Activated naive CD4-positive, alpha-beta T cell treated with Interleukin-2 at 50 U/mL for 16 hours (primary cell): Measurements from ENCODE around the gene DHPS.
"Not testable (repeated sequence)": the region's sequence is repeated elsewhere in the genome, so short reads cannot be mapped to it uniquely, and the experiment has no call there.

Experiments
- DNase-seq: peaks from one replicate; pipeline ENCODE4 v3.0.0-alpha.2; 2020

DHPS gene

DNA sequence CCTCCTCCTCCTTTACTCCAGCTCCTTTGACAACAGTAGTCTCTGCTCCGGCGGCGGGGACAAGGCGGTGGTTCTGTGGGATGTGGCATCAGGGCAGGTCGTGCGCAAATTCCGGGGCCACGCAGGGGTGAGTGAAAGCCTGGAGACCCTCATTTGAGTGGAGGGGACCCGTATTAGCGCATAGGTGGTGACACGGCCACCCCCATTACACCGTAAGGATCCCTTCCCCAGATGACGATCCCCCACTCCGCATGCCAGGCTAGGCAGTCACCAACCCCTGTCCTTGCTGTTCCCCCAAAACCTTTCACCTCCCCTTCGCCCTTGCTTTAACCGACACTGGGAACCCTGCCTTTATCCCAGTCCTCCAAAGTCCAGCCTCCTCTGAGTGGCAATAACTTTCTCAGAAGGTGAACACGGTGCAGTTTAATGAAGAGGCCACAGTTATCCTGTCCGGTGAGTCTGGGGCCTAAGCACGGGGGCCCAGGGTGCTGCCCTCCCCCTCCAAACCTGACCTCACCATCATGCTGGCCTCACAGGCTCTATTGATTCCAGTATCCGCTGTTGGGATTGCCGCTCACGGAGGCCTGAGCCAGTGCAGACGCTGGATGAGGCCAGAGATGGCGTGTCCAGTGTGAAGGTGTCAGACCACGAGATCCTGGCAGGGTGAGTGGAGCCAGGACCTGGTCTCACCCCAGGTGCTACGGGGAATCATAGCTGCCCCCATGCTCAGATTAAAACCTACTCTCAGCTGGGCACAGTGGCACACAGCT is 11.3 kb downstream of the DHPS start:
- DNase-seq, result no peak

DNA sequence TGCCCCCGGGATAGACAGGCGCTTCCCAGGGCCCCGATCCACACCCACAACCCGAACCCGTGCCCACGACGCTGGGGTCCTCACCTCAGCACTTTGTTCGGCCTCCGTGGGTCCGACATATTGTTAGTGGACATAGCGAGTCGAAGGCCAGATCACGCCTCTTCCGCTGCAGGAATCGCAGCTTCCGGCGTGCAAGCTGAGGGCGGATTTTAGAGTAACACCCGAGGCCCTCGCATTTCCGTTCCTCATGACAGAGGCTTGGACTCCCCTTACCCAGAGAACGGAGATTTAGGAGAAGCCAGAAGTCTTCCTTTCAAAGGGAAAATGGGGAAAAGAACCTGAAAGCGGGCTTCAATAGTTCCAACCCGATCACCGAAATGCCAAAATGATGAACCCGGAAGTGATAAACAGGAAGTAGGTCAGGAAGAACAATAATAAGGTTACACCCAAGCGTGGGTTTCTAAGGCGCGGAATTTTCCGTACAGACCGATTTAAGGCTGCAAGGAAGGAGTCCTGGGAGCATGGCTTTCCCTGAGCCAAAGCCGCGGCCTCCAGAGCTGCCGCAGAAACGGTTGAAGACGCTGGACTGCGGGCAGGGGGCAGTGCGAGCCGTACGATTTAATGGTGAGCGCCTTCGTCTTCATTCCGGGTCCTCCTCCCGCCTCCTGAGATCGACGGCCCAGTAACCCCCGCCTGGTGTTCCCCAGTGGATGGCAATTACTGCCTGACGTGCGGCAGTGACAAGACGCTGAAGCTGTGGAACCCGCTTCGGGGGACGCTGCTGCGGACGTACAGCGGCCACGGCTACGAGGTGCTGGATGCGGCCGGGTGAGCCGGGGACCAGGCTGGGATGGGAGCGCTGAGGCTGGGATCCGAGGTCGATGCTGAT is 12.2 kb downstream of the DHPS start:
- peak; percentile 79 for DNase-seq

GRCh38 chr19:12668932-12669269 is 12.8 kb downstream of the DHPS start:
- DNase-seq, result peak; percentile 74

- DNase-seq, result no peak
Measured at GRCh38 chr19:12668346-12668745, 13.3 kb downstream of the DHPS start.

- no peak for DNase-seq
Measured at GRCh38 chr19:12667731-12668302, 13.9 kb downstream of the DHPS start.

DNA sequence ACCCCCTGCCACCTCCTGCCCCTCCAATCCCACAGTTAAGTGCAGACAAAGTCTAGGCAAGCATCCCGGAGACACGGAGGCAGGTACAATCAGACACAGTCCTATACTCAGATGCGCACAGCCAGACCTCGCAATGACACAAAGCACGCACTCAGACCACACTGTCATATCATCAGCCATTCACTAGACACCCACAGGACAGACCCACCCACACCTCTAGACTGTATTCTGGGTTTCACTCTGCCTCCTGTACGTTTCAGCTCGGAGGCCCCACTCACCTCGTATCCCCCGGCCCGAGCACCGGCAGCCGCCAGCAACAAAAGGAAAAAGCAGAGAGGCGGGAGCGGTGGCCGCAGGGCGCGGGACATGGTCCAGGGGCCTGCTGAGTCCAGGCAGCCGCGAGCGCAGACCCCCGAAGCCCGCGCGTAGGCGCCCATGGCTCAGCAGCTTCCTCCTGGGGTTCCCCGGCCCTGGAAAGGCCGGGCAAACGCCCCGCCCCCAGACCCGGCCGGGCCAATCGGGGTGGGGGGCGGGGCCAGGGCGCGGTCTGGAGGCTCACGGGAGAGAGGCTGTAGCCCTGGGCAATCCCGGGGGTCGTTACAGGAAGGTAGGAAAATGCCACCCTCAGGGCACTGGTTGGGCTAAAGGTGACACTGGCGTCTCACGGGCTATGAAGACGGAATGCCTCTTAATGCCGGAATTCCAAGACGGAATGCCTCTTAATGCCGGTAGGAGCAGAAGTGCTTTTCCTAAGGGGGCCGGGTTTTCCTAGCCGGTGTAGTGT is 15.2 kb downstream of the DHPS start, which contains the start of the genes MAN2B1 and WDR83:
TSS of gene MAN2B1 (minus strand) at position 478 of the 784 bp plus-strand sequence. CDS start at position 437, 41 bp downstream.
TSS of gene WDR83 (plus strand) at position 543 of the 784 bp plus-strand sequence. CDS start 2,984 bp downstream, outside the sequence.
- peak; percentile 84 for DNase-seq

DNA sequence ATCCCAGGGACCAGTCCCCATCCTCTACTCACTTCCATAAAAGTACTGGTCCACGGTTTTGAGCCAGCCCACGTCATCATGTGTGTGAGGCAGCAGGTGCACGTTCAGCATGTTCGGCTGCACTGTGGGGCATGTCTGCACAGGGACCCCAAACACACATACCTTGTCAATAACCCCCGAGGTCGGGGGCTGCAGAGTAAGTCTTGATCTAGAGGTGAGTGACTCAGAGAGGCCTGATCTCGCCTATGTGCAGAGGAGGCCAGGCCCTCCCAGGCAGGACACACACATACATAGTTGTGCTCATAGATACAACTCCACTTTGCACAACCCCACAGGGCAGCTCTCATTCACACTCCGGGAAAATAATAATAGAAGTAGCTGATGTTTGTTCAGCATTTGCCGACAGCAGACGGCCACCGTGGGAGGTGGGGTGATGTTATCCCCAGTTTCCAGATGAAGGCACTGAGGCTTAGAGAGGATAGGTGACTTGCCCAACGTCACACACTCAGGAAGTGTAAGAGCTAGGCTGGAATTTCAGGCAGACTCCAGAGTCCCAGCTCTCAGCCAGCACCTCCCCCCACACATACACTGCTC is 15.9 kb downstream of the DHPS start:
- DNase-seq, result peak; percentile 19

DNA sequence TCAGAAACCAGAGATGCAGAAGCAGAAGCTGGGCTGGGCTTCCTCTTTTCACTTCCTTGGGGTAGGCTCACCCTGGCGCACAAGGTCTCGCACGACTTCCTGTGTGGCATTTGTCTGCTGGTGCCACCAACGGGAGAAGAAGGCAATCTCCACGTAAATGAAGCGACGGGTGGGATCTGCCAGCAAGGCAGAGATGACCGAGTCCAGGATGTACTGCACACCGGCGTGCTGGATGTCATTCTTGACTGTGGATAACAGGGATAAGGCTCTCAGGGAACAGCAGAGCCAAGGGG is 16.5 kb downstream of the DHPS start:
- peak; percentile 51 for DNase-seq

- no peak for DNase-seq
Measured at GRCh38 chr19:12664406-12665280, 17.0 kb downstream of the DHPS start.

DNA sequence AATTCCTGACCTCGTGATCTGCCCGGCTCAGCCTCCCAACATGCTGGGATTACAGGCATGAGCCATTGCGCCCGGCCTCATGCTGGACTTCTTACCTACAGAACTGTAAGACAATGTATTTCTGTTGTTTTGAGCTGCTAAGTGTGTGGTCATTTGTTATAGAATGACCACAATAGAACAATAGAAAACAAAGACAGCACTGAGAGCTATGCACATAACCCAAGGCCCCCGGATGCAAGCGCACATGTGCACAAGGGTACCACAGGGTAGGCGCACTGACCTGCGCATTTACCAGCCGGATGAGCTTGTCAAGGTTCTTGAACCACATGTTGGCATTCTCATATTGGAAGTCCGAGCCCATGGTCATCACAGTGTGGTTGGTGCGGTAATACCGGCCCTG is 20.7 kb downstream of the DHPS start:
- no peak for DNase-seq

DNA sequence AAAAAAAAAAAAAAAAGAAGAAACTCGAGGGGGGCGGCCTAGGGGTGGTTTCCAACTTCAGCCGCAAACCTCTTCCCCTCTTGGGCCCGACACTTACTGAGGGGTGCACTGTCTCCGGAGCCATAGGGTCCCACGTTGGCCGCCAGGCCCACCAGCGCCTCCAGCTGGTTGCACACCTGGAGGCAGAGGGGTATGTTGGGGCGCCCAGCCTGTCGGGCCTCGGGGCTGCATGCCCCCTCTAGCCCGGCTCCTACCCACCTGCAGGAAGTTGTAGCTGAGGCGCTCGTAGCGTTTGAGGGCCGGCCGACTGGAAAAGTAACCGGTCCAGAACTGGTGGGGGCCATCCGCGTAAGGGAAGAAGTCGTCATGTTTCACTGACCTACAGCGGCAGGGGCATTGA is 23.7 kb downstream of the DHPS start:
- no peak for DNase-seq

DNA sequence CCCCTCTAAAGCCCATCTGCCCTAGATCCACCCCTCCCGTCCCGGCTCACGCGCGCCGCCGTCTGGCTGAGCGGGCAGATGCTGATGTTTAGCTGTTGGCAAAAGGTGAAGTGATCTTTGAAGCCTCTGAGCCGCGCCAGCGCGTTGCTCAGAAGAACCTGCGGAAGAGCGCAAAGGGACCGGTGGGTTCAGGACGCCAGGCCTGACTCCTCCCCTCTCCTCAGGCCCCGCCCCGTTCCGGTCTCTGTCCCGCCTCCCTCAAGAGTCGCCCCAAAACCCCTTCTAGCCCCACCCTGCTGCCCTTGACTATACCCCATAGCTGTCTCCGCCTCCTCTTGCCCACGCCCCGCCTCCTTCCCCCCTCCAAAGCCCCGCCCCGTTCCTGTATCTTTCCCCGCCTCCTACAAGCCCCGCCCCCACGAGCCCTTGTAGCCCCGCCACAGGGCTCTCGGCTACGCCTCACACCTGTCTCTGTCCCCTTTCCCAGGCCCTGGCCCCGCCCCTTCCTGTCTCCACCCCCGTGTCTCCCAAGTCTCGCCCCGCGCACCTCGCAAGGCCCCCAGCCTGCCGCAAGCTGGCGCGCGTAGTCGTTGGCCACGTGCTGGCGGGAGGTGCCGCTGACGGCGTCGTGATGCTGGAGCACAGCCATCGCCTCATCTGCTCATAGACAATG is 24.6 kb downstream of the DHPS start:
- DNase-seq, result no peak

GRCh38 chr19:12655546-12655945 is 26.1 kb downstream of the DHPS start:
- no peak for DNase-seq

DNA sequence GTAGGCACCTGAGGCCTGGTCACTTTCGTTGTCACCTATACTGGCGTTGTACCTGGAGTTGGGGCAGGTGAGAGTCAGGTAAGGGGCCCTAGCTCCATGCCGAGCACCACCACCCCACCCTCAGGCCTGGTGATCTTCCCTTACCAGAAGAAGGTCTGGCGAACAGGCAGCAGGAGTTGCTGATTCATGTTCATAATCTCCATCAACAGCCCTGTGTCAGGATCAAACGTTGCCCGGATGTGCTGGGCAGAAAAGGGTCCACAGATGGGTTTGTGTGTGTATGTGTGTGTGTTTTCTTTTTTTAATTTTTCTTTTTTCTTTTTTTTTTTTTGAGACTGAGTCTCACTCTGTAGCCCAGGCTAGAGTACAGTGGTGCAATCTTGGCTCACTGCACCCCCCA is 29.5 kb downstream of the DHPS start:
- DNase-seq, result no peak

- DNase-seq, result no peak
Measured at GRCh38 chr19:12649941-12650340, 31.7 kb downstream of the DHPS start.

GRCh38 chr19:12648088-12648487 is 33.6 kb downstream of the DHPS start:
- DNase-seq, result no peak

GRCh38 chr19:12647490-12648071 is 34.1 kb downstream of the DHPS start:
- DNase-seq, result no peak

- no peak for DNase-seq
Measured at GRCh38 chr19:12647047-12647446, 34.6 kb downstream of the DHPS start.

- DNase-seq, result no peak
Measured at GRCh38 chr19:12646551-12646950, 35.1 kb downstream of the DHPS start.

GRCh38 chr19:12643716-12644115 is 38.0 kb downstream of the DHPS start:
- not testable (repeated sequence) for DNase-seq

DNA sequence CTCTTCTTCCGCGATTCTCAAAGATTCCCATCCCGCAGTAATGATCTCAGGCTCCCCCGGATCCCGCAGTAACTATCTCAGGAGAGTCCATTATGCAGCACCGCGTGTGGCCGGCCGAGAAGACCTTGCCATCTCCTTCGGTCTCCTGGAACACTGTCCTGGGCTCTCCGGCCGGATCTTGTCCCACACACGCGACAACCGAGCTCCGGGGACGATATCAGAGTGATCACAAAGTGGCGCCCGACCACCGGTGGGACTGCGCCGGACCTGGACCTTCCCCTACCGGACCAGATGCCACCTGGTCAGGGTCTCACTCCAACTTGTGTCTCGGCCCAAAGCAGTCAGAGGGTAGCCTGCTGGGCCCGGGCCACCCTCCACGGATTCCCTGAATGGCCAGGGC is 39.2 kb downstream of the DHPS start:
- DNase-seq, result no peak
